GM12874 (cell line): ENCODE results near the gene ANTXR2.

Source experiments
- TF ChIP-seq, protein P1 (sequence below): IDR thresholded peaks from 2 replicates; pipeline ENCODE4 v1.5.1; 2011; ENCODE audit warnings: low read depth, mild to moderate bottlenecking, control low read depth, low read length, moderate library complexity; ENCODE audit not compliant: insufficient read depth

The ANTXR2 gene

DNA sequence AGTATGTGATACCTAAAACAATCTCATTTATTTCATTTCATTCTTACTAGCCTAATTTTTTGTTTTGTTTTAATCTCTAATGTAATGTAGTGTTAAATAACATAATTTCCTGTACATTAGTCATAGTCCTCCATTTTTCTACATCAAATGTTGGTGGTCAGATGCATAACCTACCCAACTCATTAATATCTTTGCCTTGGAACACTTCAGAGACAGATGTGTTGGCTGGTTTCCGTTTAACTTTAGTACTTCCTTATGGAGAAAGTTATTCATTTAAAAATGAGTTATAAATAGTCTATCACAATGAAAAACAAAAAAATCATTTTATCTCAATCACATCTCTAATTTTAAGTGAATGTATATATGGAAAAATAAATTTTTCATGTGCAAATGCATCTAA is 190.2 kb downstream of the ANTXR2 start:
- TF ChIP-seq, protein P1, sequence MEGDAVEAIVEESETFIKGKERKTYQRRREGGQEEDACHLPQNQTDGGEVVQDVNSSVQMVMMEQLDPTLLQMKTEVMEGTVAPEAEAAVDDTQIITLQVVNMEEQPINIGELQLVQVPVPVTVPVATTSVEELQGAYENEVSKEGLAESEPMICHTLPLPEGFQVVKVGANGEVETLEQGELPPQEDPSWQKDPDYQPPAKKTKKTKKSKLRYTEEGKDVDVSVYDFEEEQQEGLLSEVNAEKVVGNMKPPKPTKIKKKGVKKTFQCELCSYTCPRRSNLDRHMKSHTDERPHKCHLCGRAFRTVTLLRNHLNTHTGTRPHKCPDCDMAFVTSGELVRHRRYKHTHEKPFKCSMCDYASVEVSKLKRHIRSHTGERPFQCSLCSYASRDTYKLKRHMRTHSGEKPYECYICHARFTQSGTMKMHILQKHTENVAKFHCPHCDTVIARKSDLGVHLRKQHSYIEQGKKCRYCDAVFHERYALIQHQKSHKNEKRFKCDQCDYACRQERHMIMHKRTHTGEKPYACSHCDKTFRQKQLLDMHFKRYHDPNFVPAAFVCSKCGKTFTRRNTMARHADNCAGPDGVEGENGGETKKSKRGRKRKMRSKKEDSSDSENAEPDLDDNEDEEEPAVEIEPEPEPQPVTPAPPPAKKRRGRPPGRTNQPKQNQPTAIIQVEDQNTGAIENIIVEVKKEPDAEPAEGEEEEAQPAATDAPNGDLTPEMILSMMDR, result no peak

DNA sequence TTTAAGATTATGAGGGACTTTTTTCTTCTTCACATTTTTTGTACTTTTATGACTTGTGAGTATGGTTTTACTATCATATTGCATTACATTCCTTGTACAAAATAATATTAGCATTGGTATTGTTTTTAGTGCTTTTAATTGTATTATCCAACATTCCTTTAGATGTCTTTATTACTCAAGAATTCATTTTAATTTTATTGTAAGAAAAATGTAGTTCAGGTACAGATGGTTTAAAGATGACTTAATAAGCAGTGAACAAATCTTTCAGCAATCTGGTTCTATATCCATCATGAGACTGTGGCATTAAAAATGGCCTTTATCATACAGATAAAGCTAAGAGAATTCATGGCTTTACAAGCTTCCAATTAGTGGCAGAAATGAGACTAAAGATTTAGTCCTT is 191.6 kb downstream of the ANTXR2 start:
- TF ChIP-seq, protein P1, result no peak

DNA sequence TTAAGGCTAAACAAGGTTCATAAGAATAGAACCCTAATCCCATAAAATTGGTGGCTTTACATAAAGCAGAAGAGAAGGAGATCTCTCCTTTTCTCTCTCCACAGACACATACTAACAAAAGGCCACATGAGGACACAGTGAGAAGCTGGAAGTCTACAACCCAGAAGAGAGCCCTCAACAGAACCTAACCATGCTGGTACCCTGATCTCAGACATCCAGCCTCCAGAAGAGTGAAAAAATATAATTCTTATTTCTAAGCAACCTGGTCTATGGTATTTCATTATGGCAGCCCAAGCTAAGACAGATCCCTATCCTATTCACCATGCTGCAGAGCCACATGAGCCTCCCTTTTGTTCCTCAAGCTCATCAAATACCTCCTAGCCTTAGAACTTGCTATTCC is 195.5 kb downstream of the ANTXR2 start:
- TF ChIP-seq, protein P1, result no peak

DNA sequence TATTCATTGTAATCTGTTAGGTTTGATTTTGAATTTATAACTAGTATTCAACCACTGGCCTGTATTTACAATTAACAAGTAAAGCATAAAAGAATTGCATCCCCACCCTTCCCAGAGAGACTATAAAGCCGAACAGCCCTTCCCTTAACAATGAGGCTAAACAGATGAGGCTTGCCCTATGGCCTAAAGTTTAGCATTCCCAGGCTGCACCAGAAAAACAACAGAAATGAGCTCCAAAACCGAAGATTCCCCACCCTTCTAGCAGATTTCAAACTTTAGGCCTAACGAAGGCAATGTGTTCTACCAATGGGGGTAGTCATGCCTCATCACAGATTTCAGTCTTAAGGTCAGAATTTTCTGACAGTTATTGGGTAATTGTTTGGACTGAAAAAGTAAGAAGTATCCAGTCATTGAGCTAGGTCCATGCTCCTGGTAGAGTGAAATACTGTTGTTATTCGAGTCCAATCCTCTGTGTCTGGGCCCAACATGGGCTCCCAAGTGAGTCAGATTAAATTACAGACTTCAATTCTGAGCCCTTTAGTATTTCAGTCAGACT is 197.6 kb downstream of the ANTXR2 start:
- TF ChIP-seq, protein P1, result no peak

DNA sequence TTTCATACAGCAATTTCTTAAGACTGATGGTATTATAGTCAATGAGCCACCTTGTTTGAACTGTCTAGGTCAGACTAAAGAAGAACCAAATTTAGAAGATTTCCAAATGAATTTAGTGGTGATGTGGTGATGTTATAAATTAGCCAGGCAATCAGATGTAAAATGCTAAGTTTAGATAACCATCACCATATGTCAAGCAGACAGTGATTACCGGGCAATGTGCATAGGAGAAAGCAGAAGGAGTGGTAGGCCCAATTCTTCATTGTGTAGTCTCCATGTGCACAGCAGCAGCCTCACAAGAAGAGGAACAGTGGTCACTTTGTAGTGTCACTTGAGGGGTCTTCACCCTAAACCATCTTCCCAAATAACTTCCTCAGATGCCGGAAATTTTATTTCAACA is 198.8 kb downstream of the ANTXR2 start:
- TF ChIP-seq, protein P1, result no peak

DNA sequence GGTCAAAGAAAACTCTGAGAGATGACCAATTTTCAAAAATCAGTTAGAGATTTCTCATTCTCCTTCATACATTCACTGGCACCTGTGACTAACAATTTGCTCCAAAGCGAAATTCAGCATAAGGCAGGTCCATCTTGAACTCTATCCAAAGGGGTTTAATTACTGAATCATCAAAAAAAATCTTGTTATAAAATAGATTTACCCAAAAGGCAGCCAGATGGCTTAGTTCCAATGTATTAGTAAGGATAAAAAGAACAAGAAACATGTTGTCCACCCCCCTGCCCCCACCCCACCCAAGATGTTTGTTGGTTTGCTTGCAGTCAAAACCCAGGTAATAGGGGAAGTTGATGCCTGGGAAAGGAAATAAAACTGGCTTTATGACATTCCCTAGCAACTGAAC is 200.3 kb downstream of the ANTXR2 start:
- TF ChIP-seq, protein P1, result no peak

DNA sequence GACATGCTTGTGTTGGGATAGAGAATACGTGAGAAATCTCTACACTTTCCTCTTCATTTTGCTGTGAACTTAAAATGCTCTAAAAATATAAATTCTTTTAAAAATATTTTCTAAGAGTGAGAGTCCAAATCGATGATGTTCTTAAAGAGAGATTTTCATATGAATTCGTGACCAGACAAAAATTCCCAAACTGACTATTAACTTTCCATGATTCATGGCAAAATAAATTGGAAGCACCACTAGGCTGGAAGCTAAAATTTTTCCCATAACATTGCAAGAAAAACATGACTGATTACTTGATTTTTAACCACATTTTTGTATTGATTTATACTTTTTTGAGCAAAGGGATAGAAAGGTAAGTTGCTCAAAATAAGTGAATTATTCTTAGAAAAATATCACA is 201.1 kb downstream of the ANTXR2 start:
- TF ChIP-seq, protein P1, result no peak
